Ascending aorta (tissue), 2 donors: ENCODE measurements around the gene PLN. TPM values are rescaled to one million over a fixed set of nuclear protein-coding genes. Genes with fewer than 3 reads are reported as not detected.
A peak's percentile ranks its signal among the peaks of the same experiment; 100 is the strongest.

ENCODE experiments used
- DNase-seq, 2 donors: peaks; one replicate each; pipeline ENCODE4 v3.0.0-alpha.2; 2019; ENCODE audit warnings: low spot score in 2 of 2
- H3K27ac ChIP-seq, 2 donors: fragments of 200-600 bp; sonication (generic); one replicate each; pipeline ENCODE4 v1.5.1; 2016 to 2017; ENCODE audit warnings: mild to moderate bottlenecking in 1 of 2
- H3K27me3 ChIP-seq: fragments of 200-600 bp; sonication (generic); one replicate; pipeline ENCODE4 v1.5.1; 2017
- H3K36me3 ChIP-seq, 2 donors: fragments of 200-600 bp; sonication (generic); one replicate each; pipeline ENCODE4 v1.5.1; 2016
- H3K4me1 ChIP-seq, 2 donors: fragments of 200-600 bp; sonication (generic); one replicate each; pipeline ENCODE4 v1.5.1; 2016 to 2017; ENCODE audit warnings: mild to moderate bottlenecking in 1 of 2
- H3K4me3 ChIP-seq, 2 donors: fragments of 200-600 bp; sonication (generic); one replicate each; pipeline ENCODE4 v1.5.1; 2016 to 2017; ENCODE audit warnings: mild to moderate bottlenecking in 1 of 2
- H3K9me3 ChIP-seq, 2 donors: fragments of 200-600 bp; sonication (generic); one replicate each; pipeline ENCODE4 v1.5.1; 2016
- intact Hi-C: fragments of 100-400 bp; cut with DNase I; formaldehyde crosslinking; loops from one replicate; pipeline ENCODE4 v1.15.1; 2023
- total RNA-seq: library from RNA; depleted of rRNA; stranded (reverse); fragments of >200 nt; gene quantifications from one replicate; pipeline ENCODE4 v1.1.0, GENCODE V29; 2016
- TF ChIP-seq, protein P1 (sequence below), 3 experiments: fragments of 200-600 bp in 2 of 3; fragments of 450-650 bp in 1 of 3; sonication (generic) in 2 of 3; IDR thresholded peaks; one replicate each; pipeline ENCODE4 v1.5.1; 2016 to 2019; ENCODE audit warnings: antibody characterized with exemption in 3 of 3, mild to moderate bottlenecking in 1 of 3, moderate library complexity in 1 of 3

PLN gene
- total RNA-seq, 1 donor from 2014 or later: 129 TPM

DNA sequence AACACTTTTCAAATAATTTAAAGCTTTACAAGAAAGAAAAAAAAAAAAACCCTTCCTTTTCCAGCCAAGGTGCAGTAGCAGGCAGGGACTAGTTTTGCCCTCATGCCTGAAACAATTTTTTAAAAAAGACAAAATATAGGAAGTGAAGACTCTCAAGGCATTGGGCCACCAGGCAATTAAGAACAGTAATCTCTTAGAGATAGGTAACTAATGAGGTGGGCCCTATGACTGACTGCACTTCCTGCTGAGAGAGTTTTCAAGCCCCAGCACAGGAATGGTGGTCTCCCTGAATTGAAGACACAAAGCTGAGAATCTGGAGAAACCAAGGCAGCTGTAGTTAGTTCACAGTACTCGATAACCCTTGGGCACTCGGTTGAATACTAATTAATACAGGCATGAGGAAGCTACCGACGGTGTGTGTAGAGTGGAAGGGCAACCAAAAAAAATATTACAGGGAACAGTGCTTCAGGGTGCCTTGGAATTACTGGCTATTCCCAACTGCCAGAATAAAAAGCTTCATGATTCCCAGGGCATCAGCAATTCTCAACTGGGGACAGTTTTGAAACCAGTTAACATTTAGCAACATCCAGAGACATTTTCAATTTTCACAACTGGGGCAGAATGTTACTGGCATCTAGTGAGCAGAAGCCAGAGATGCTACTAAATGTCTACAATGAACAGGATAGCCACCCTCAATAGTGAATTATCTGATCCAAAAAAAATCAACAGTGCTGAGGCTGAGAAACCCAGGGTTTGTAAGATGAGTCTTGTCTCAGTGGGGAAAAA lies 36.0 kb upstream of the PLN start:
- H3K27me3 ChIP-seq: no peaks in the 10 kb centered on the region
- peak overlapping the region in 1 of 2 donors; percentile 22 for H3K4me3 ChIP-seq
- peak overlapping the region in 1 of 2 donors; percentile 47 for H3K27ac ChIP-seq
- DNase-seq: no peak
- peaks cover 0 to 8% of the 10 kb centered on the region in 2 donors for H3K4me1 ChIP-seq
- H3K36me3 ChIP-seq: no peaks in the 10 kb centered on the region
- TF ChIP-seq, protein P1, sequence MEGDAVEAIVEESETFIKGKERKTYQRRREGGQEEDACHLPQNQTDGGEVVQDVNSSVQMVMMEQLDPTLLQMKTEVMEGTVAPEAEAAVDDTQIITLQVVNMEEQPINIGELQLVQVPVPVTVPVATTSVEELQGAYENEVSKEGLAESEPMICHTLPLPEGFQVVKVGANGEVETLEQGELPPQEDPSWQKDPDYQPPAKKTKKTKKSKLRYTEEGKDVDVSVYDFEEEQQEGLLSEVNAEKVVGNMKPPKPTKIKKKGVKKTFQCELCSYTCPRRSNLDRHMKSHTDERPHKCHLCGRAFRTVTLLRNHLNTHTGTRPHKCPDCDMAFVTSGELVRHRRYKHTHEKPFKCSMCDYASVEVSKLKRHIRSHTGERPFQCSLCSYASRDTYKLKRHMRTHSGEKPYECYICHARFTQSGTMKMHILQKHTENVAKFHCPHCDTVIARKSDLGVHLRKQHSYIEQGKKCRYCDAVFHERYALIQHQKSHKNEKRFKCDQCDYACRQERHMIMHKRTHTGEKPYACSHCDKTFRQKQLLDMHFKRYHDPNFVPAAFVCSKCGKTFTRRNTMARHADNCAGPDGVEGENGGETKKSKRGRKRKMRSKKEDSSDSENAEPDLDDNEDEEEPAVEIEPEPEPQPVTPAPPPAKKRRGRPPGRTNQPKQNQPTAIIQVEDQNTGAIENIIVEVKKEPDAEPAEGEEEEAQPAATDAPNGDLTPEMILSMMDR (IDR thresholded peaks at IDR 0.05): no peak
- intact Hi-C loops: loop anchor here (2.0 to 5.0 kb wide), 2 partner anchors 39 to 290 kb away; no protein-coding TSS in a partner anchor
- H3K9me3 ChIP-seq: no peaks in the 10 kb centered on the region

DNA sequence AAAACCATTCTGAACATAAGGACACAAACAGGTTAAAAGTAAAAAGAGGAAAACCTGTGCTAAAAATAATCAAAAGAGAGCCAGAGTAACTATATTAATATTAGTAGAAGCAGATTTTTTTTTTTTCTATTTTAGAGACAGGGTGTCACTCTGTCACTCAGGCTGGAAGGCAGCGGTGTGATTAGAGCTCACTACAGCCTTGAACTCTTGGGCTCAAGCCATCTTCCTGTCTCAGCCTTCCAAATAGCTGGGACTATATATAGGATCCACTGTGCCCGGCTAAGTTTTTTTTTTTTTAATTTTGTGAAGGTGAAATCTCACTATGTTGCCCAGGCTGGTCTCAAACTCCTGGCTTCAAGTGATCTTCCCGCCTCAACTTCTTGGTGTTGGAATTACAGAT lies 33.4 kb upstream of the PLN start:
- Histone ChIP-seq H3K4me1 (peaks cover 0 to 5% of the 10 kb centered on the region in 2 donors), H3K27ac (peak overlapping the region; percentile 33 to 51), H3K9me3 (no peaks in the 10 kb centered on the region), H3K27me3 (no peaks in the 10 kb centered on the region), H3K36me3 (no peaks in the 10 kb centered on the region), H3K4me3 (no peak overlapping the region)
- DNase-seq: no peak
- TF ChIP-seq, protein P1 (IDR thresholded peaks at IDR 0.05): no peak
- intact Hi-C loops: loop anchor here (5.0 kb wide), 1 partner anchor 288 kb away; no protein-coding TSS in a partner anchor

DNA sequence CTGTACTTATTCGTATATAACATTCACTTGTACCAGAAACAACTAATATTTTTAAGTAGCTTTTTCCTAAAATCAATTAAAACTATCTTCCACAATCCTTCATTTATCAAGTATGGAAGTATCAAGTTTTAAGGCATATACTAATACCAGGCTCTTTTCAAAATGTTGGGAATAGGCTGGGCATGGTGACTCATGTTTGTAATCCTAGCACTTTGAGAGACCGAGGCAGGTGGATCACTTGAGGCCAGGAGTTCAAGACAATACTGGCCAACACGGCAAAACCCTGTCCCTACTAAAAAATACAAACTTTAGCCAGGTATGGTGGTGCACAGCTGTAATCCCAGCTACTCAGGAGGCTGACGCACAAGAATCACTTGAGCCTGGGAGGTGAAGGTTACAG lies 25.7 kb upstream of the PLN start:
- Histone ChIP-seq H3K36me3 (no peaks in the 10 kb centered on the region), H3K27me3 (no peaks in the 10 kb centered on the region), H3K9me3 (no peaks in the 10 kb centered on the region), H3K4me3 (no peak overlapping the region), H3K27ac (no peak overlapping the region), H3K4me1 (peaks cover 0 to 4% of the 10 kb centered on the region in 2 donors)
- TF ChIP-seq, protein P1 (IDR thresholded peaks at IDR 0.05): no peak
- no peak for DNase-seq
- intact Hi-C loops: no loop called here

DNA sequence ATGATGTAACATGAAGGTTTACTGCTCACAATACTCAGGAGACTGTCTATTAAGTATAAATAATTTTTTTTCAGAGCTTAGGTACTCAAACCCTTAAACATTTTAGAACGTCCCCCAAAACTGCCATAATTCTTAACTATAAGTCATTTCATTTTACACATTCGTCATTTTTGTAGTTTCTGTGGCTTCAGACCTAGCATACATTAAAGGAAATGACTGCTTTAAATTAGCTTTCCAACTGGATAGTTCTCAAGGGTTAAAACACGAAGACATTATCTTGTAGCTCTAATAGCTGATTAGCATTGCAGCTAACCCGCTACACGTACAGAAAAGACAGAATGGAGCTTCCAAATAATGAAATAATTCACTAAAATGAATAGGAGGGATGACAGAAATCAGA lies 24.9 kb upstream of the PLN start:
- TF ChIP-seq, protein P1 (IDR thresholded peaks at IDR 0.05): no peak
- H3K36me3 ChIP-seq: no peaks in the 10 kb centered on the region
- H3K4me1 ChIP-seq: peaks cover 1 to 9% of the 10 kb centered on the region in 2 donors
- H3K9me3 ChIP-seq: no peaks in the 10 kb centered on the region
- no peak overlapping the region for H3K27ac ChIP-seq
- H3K4me3 ChIP-seq: no peak overlapping the region
- DNase-seq: no peak
- intact Hi-C loops: no loop called here
- H3K27me3 ChIP-seq: no peaks in the 10 kb centered on the region

DNA sequence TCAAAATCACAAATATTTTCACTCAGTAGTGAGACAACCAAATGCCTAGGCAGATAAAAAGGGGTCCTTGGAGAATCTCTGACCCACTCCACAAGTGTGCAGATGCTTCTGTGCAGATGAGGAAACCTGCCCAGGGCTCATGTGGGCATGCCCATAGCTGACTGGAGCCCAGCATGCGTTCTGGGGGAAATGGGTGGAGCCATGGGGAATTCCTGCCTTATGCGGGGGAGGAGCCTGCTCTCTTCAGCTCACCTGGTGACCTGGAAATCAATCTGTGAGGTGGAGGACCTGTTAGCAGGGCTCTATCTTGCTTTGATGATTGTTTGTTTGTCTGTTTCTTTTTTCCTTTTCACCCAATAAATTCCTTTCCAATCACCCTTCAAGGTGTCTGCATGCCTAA lies 23.4 kb upstream of the PLN start:
- intact Hi-C loops: no loop called here
- Histone ChIP-seq H3K4me1 (peaks cover 3 to 21% of the 10 kb centered on the region in 2 donors), H3K4me3 (no peak overlapping the region), H3K27ac (no peak overlapping the region), H3K9me3 (no peaks in the 10 kb centered on the region), H3K27me3 (no peaks in the 10 kb centered on the region), H3K36me3 (no peaks in the 10 kb centered on the region)
- no peak for DNase-seq
- TF ChIP-seq, protein P1 (IDR thresholded peaks at IDR 0.05): no peak
